GM12865 (cell line): Measurements from ENCODE around the gene GFPT1.

ENCODE experiments used
- DNase-seq: peaks from one replicate; pipeline ENCODE4 v3.0.0; 2010; ENCODE audit warnings: low read depth
- H3K4me3 ChIP-seq: 2 replicates; pipeline ENCODE4 v1.5.1; 2011; ENCODE audit warnings: mild to moderate bottlenecking, low read depth, low read length, control low read depth
- CTCF ChIP-seq: IDR thresholded peaks from 2 replicates; pipeline ENCODE4 v1.5.1; 2011; ENCODE audit warnings: low read length, control low read depth, low read depth, inconsistent platforms; ENCODE audit not compliant: insufficient read depth; ENCODE audit errors: missing control alignments

Gene GFPT1

DNA sequence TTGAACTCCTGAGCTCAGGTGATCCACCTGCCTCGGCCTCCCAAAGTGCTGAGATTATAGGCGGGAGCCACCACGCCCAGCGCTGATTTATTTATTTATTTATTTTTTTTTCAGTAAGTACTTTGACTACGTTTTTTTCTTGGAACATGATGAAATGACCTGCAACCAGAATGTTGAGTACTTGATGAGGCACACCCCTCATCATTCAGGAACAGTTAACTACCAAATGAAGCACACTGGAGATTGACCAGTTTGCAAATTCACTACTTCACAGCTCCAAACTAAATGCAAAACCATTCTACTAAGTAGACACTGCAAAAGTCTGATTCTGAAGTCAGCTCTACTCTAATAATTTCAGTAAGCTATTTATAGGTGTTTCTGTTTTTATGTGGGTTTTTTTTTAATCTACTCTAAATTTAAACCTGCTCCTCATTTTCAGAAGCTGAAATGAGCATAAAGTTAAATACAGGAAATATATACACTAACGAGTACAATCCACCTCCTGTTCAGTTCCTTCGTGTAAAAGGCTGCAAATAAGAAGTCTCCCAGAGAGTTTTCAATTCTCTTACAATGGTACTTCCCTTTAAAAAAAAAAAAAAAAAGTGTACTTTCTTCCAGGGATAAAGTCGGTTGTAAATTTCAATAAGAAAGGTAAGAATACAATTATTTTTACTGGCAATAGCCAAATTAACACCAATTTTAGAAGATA lies 1.4 kb downstream of the GFPT1 start:
- TF ChIP-seq CTCF = no peak
- peak; percentile 23 for DNase-seq
- peak overlapping the region; percentile 79 for H3K4me3 ChIP-seq

DNA sequence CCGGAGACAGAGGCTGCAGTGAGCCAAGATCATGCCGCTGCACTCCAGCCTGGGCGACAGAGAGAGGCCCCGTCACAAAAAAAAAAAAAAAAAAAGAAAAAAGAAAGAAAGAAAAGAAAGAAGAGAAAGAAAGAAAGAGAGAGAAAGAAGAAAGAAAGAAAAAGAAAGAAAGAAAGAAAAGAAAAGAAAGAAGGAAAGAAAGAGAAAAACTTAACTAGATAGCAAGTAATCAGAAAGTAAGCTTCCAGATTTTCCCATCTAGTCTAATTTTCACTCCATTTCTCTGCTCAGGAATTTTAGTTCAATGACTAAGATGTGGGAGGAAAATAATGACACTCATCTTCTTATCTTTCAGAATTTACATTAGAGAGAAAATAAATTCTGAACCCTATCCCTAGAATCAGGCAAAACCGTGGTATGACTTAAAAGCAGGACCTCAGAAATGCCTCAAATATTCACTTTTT lies 2.4 kb downstream of the GFPT1 start:
- no peak for TF ChIP-seq CTCF
- DNase-seq = no peak
- H3K4me3 ChIP-seq = no peak overlapping the region

- H3K4me3 ChIP-seq = no peak overlapping the region
- no peak for DNase-seq
- TF ChIP-seq CTCF = no peak
Measured at GRCh38 chr2:69383176-69383812, 3.7 kb downstream of the GFPT1 start.

DNA sequence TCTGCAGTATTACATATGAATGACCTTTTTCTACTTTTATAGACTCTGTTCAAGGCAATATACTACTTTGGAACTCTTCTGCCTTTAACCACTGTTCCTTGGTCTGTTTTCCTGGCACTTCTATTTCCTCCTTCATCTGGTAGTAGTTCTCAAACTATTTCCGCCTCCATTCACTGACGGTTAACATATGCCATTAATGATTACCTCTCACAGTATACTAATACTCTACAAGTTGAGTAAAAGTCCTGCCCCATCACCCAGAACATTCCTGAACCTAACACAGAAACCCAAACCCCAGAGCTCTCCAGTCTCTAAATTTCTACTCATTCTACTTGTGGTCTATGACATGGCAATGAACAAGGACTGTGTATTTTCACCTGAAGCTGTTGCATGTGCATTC lies 4.5 kb downstream of the GFPT1 start:
- DNase-seq = no peak
- no peak overlapping the region for H3K4me3 ChIP-seq
- TF ChIP-seq CTCF = no peak

- H3K4me3 ChIP-seq = no peak overlapping the region
- TF ChIP-seq CTCF = no peak
- no peak for DNase-seq
Measured at GRCh38 chr2:69381337-69381737, 5.7 kb downstream of the GFPT1 start.

- DNase-seq = no peak
- no peak overlapping the region for H3K4me3 ChIP-seq
- no peak for TF ChIP-seq CTCF
Measured at GRCh38 chr2:69380072-69380917, 6.7 kb downstream of the GFPT1 start.
